ENCODE measurements around the gene NOP53.
"Not testable (repeated sequence)": the region's sequence is repeated elsewhere in the genome, so short reads cannot be mapped to it uniquely, and the experiment has no call there.

Gene NOP53

DNA sequence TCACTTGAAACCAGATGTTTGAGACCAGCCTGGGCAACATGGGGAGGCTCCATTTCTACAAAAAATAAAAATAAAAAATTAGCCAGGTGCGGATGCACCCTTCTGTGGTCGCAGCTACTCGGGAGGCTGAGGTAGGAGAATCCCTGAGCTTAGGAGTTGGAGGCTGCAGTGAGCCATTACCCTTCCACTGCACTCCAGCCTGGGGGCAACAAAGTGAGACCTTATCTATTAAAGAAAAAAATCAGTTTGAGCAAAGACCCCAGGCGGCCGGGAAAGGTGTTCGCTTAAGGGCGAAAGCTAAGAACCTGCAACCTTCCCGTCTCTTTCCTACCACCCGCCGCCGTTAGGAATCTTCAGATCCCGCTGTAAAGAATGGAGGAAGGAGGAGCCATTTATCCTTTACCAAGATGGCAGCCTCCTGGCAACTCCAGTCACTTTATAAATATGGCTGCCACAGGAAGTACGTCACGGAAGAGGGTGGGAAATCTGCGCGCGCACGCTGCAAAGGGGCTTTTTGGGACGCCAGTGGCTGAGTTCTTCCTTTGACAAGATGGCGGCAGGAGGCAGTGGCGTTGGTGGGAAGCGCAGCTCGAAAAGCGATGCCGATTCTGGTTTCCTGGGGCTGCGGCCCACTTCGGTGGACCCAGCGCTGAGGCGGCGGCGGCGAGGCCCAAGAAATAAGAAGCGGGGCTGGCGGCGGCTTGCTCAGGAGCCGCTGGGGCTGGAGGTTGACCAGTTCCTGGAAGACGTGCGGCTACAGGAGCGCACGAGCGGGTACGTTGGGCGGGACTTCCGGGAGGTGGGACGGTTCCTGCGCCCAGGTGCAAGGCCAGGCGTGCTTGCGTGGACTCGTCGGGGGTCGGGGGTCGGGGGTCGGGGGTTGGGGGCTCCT is at the start of gene NOP53:
TSS of gene NOP53 (plus strand) at position 537 of the 892 bp plus-strand sequence. CDS start at position 551, 14 bp downstream.
- peak; percentile 93 to 97 for DNase-seq

DNA sequence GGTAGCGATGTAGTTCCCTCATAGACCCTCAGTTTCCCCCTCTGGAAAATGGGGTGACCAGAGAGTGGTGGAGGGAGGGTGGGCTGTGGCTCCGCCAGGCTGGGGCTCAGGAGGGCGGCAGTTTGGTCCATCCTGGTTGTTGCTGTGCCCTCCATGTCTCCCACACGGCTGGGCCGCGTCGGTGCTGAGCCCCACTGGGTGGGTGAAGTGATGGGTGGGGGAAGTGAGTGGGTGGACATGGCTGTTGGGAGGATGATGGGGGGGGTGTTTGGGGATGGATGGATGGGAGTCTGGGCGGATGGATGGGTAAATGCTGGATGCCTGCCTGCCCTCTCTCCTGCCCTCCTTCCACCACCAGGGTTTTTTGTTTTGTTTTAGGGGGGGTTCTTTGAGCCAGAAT is 48.7 kb upstream of the NOP53 start:
- DNase-seq, result no peak

- peak; percentile 67 to 84 for DNase-seq
These were observed 47.3 kb upstream of the NOP53 start for GRCh38 chr19:47697863-47698609.

DNA sequence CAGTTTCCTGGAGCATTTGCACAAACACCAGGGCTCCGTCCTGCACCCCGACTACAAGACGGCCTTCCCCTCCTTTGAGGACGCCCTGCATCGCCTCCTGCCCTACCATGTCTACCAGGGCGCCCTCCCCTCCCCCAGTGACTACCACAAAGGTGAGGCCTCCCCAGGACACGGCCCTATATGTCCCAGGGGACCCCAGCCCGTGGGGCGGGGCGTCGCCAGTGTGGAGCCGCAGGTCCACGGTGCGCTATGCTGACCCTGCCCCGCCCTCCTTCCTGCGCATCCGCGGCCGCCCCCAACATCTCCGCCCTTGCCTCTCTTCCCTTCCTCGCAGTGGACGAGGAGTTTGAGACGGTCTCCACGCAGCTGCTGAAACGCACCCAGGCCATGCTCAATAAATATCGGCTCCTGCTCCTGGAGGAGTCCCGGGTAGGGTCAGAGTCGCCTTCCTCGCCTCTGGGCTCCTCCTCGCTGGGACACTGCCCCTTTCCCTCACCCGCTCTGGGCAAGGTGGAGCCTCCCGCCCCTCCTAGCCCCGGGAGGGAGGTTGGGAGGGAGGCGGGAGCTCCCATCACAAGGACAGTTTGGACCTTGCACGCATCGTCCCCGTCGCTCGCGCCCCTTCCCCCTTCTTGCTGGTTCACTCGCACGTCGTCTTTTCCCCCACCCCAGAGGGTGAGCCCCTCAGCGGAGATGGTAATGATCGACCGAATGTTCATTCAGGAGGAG is 46.6 kb upstream of the NOP53 start:
- DNase-seq, result no peak

- DNase-seq, result peak in 1 of 2 experiments; percentile 59
These were observed 45.9 kb upstream of the NOP53 start for GRCh38 chr19:47699360-47699917.

DNA sequence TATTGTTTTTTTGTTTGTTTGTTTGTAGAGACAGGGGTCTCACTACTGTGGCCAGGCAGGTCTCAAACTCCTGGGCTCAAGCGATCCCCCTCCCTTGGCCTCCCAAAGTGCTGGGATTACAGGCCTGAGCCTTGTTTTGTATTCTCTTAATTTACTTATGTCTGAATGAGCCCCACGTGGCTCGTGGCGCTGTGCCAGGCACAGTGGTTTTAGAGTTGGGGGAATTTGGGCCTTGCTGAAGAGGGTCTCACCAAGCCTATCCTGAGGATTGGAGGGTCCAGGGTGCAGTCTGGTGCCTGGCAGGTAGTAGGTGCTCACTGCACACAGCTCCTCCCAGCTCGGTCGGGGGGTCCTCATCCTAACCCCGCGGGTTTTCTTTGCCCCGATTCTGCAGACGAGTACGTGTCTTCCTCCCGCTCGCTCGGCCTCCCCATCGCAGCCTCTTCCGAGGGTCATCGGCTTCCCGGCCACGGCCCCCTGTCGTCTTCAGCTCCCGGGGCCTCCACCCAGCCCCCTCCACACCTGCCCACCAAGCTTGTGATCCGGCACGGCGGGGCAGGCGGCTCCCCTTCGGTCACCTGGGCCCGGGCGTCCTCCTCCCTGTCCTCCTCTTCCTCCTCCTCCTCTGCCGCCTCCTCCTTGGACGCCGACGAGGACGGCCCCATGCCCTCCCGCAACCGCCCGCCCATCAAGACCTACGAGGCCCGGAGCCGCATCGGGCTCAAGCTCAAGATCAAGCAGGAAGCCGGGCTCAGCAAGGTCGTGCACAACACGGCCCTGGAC is 44.2 kb upstream of the NOP53 start:
- DNase-seq, result no peak

GRCh38 chr19:47701717-47702552 is 43.4 kb upstream of the NOP53 start:
- no peak for DNase-seq

DNA sequence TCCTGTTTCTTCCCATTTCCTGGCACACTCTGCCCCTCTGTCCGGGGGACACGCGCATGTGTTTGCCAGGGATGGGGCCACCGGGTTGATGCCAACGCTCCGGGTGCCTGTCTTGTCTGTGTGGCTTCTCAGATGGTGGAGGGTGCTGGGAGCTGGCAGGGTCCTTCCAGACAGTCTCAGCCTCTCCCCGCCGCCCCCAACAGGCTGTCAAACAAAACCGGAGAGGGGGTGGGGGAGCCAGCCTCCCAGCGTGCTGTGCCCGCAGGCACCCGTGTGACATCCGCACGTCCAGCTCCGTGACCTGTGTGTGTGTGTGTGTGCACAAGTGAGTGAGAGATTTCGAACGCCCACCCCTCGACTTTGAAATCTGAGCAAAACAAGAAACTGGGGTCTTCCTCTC is 42.7 kb upstream of the NOP53 start:
- no peak for DNase-seq

- DNase-seq, result no peak
These were observed 42.0 kb upstream of the NOP53 start for GRCh38 chr19:47703301-47703700.

GRCh38 chr19:47704024-47704423 is 41.3 kb upstream of the NOP53 start:
- no peak for DNase-seq

DNA sequence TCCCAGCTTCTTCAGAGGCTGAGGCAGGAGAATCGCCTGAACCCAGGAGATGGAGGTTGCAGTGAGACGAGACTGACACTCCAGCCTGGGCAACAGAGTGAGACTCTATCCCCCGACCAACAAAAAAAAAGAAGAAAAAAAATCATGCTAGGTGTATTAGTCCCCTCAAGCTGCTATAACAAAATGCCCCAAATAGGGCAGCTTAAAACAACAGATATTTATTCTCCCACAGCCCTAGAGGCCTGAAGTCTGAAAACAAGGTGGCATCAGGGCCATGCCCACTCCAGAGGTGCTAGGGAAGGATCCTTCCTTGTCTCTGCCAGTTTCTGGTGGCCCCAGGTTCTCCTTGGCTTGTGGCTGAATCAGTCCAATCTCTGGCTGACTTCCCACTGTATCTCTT is 40.7 kb upstream of the NOP53 start:
- DNase-seq, result no peak

DNA sequence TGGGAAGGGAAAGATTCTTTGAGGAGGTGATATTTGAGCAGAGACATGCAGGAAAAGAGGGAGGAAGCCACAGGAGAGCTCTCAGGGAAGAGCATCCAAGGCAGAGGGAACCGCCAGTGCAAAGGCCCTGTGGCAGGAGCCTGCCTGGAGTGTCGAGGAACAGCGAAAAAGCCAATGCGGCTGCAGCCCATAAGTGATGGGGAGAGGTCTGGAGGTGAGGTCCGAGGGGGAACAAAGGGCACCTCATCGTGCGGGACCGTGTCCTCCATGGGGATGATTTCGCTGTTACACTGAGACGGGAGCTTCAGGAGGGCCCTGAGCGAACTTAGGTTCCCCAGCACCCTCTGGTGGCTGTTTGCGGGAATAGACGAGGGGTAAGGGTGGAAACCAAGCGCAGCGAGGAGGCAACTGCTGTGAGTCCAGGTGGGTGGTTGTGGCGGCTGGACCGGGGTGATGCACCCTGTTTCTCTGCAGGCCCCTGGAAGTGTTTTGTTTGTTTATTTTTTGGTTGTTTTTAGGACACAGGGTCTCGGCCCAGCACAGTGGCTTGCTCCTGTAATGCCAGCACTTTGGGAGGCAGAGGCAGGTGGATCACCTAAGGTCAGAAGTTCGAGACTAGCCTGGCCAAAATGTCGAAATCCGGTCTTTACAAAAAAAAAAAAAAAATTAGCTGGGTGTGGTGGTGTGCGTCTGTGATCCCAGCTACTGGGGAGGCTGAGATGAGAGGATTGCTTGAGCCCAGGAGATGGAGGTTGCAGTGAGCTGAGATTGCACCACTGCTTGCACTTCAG is 38.0 kb upstream of the NOP53 start:
- peak; percentile 62 to 86 for DNase-seq

GRCh38 chr19:47711652-47712242 is 33.6 kb upstream of the NOP53 start:
- no peak for DNase-seq

GRCh38 chr19:47713046-47714021 is 32.0 kb upstream of the NOP53 start, which contains the start of gene EHD2:
Gene EHD2, plus strand, starts transcription at chr19:47713422. Its CDS starts 3,191 bp downstream, at chr19:47716613.
- peak in 1 of 2 experiments; percentile 16 for DNase-seq

DNA sequence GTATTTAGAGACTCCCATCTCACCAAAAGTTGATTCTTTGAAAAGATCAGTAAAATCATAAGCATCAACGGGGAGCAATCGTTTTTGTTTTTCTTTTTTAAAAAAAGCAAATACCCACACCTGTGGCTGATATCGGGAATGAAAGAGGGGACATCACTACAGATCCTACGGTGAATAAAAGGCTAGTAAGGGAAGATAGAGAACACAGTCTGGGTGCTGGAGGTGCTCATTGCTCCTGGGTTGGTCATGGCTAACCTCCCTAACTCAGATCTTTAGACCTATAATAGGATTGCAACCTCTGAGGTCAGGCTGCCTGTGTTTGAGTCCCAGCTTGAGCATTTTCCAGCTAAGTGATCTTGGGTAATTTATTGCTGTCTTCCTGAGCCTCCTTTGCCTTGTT is 31.0 kb upstream of the NOP53 start:
- no peak for DNase-seq

DNA sequence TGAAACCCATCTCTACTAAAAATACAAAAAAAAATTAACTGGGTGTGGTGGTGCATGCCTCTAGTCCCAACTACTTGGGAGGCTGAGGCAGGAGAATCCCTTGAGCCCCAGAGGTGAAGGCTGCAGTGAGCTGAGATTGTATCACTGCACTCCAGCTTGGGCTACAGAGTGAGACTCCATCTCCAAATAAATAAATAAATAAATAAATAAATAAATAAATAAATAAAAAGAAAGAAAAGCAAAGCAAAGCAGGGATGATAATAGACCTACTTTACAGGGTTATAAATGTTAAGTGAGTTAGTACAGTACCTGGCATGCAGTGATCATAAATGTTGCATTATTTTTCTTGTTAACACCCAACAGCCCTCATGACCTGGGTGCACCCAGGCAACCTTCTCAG is 30.5 kb upstream of the NOP53 start:
- not testable (repeated sequence) for DNase-seq

GRCh38 chr19:47716270-47716937 is 28.9 kb upstream of the NOP53 start:
- DNase-seq, result no peak
